Measurements from ENCODE around the gene HOXB3.

The HOXB3 gene

DNA sequence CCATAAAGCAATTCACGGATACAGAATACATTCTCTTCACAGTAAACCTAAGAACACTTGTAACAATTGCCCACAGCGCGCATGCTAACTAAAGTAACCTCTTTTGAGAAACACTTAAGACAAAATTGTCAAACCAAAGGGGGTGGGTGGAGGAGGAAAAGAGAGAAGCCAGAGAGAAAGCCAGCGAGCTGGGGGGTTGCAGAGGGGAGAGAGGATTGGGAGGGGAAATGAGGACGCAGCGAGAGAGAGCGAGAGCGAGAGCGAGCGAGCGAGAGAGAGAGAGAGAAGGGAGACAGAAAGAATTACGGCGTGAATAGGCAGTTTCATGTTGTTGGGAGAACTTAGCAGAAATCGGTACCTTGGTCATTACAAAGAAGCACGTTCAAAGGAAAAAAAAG, 22.4 kb upstream of the HOXB3 start:
- DNase-seq: peak; percentile 78

DNA sequence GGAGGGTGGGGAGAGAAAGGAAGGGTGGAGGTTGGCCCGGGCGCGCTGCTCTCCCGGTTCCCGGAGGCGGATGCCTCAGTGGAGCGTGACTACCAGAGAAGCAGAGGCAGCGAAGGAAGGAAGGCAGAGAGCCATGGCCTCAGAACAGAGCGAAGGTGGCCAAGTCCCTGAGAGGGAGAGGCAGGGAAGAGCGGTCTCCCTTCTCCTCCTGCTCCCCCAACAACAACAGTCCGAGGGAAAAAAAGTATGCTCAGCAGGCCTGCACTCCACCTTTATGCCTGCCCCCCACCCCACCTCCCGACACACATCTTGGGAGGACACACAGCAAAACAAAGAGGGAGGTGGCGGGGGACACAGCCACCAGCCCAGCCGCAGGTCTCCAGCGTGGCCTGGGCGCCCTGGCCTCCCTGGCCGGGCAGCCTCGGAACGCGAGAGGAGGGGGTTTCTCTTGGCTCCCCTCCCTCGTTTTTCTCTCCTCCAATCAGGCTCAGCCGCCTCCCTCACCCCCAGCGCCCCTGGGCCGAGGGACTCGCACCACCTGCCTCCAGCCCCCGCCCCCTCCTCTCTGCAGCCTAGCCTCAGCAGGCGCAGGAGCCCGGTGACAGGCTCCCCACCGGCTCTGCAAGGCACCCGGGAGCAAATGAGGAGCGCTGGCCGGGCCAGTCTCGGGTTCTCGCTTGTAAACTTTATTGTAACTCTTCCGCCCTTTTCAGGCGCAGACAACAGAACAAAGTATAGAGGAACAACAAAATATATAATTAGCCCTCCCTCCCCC, 21.8 kb upstream of the HOXB3 start:
- no peak for DNase-seq

DNA sequence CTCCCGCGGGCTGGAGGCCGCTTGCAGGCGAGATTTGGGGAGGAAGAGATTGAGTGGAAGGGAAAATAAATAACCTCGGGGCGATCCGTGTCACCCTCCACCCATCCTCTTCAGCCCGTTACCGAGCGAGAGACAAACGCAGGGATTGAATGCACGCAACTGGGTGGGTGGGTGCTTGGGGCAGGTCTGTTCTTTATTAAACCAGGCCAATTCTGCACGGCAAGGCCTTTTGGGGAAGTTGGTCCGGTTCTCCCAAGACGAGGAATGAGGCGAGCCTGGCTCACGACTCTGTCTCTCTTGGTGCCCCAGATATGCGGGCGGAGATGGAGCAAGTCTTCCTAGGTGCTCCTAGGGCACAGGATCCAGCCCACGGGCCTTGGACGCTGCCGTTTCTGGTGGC, 21.2 kb upstream of the HOXB3 start:
- DNase-seq: no peak

DNA sequence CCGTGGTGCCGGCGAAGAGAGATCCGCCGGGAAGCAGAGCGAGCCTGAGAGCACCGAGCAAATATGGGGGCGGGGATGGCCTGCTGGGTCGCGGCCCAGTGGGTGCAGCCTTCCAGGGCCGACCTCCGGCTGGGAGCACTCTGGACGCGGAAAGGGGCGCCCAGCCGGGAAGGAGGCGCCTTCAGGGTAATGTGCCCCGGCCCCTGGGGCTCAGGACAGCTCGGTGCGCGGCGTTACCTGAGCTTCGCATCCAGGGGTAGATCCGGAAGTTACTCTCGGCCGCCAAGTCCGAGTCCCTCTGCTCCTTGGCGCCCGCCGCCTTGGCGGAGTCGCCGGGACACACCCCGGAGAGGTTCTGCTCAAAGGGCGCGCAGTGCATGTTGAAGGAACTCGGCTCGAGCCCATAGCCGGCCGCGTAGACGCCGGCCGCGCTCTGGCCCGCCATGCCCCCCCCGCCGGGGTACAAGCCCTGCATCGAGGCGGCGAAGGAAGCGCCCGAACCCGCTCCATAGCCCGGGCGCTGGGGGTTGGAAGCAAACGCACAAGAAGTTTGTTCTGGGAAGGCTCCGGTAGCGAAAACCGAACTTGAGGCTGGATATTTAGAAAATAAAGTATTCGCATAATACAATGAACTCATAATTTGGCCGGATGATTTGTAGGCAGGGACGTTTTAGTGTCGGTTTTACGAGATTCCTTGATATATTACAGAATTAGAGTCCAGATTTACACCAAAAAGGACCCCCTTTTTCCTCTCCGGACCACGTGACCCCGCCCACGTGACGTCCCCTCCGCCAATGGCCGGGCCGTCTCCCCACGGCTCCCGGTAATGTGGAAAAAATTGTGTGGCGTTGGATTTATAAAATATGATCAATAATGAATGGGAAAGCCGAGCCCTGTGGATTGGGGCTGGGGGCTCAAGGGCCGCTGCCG, 20.5 kb upstream of the HOXB3 start, which contains the start of gene HOXB7:
HOXB7 (minus strand) TSS at position 736 of the 930 bp plus-strand sequence; CDS start at position 637, 99 bp downstream.
- peak; percentile 80 for DNase-seq

DNA sequence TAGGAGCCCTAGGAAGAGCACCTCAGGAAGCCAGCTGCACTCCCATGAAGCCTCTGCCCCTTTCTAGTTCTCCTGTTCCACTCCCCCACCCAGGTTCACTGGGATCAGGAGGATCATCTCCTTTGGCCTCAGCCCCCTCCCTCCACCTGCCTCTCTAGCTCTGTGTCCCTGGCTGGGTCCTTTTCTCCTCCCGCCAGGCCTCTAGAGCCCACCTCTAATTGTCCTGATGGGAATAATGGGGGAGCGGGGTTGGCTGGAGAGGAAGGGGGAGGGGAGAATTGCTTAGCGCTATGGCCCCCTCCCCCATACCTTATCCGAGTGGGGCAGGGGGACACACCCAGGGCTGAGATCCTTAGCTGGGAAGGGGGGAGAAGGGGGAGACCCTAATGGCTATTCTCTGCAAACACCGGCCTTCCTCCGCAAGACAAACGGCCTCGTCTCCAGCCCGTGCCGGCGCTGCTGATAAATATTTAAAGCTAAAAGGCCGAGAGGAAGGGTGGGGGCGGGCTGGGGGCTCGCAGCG, 19.8 kb upstream of the HOXB3 start:
- no peak for DNase-seq

DNA sequence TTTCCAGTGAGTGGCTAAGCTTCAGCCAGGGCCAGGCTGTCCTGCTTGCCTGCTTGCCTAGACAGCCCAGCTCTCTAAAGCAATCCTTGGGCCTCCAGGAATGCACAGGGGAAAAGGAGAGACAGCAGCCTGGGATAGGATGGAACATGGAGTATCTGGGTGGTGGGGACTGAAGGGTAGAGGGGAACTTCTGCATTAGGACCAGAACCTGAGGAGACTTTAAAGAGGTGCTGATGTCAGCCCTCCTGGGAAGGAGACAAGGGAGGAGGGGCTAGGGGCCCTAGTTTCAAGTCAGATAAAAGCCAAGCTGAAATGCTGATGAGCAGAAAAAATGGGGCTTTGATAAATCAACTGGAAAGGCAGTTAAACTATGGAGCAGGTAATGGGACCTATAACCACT, 19.0 kb upstream of the HOXB3 start:
- DNase-seq: no peak

DNA sequence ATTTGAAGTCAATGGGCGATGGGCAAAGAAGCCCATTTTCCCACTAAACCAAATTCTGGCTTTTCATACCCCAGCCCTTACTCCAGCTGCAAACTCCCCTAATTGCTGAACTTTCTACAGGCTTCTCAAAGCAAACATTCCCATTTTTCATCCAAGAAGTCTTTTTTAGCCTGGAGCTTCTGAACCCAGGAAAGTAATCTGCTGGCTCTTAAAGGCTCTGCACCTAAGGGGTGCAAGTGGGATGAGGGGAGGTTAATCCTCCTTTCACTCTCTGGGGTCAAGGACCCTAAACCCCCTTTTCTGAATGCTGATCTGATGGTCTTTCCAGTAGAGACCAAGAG, 18.4 kb upstream of the HOXB3 start:
- DNase-seq: no peak

DNA sequence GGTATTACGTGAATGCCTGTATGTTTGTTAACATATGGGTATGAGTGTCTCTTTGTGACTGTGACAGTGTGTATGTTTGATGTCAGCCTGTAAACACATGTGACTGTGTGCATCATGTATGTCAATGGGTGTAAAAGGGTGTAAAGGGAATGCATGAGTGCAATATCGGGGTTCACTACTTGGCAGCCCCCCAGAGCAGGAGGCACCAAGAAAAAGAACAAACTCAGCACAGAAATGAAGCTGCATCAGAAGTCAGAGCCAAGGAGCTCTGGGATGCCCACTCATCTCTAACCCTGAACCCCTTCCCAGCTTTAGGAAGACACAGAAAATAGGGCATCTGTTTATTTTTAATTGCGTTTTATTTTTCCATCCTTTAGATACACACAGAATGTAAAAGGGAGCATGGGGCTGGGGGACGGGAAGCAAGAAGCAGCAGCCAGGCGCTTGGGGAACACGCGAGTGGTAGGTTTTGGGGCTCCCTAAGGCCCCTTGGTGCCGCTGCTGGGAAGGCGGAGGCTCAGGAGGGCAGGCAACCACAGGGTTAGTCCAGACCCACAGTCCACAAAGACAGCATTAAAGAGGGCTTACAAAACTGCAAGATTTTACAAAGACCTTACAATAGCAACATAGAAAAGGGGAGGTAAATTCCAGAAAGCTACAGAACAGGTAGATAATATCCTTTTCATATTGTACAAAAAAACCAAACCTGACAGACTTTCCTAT, 17.0 kb upstream of the HOXB3 start:
- no peak for DNase-seq

DNA sequence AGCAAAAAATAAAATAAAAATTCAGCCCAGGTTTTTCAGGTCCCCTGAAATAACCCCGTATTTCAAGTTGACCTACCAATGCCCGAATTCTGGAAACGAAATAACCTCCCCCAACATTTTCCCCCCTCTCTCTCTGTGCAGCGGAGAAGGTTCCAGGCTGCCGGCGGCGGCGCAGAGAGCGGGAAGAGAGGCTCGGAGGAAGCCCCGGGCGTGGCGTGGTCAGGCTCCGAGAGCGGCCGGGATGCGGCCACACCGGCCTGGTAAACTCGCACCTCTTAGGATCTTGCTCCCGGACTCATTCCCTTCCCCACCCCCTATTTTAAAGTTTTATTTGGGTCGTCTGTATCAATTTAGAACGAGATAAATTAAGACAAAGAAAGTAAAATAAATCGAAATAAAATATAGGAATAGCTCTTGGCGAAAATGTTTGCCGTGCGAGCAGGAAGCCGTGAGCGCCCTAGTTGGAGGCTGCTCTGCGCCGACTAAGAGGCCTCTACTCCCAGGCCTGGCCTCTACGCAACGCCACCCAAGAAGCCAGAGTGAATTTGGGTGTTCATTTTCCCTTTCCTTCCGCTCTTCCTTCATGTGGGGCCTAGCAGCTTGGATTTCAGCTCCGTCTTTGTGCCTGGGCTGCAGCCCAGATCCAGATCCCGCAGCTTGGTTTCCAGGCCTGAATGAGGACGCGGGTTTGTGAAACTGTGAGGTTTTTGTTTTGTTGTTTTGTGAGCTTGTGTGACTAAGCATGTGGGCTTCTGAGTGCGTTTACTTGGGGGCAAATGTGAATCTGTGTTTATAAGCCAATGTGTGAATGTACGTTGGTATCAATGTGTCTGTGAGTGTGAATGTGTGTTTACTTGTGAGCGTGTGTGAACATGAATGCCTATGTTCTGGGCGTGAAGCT, 16.2 kb upstream of the HOXB3 start:
- no peak for DNase-seq

DNA sequence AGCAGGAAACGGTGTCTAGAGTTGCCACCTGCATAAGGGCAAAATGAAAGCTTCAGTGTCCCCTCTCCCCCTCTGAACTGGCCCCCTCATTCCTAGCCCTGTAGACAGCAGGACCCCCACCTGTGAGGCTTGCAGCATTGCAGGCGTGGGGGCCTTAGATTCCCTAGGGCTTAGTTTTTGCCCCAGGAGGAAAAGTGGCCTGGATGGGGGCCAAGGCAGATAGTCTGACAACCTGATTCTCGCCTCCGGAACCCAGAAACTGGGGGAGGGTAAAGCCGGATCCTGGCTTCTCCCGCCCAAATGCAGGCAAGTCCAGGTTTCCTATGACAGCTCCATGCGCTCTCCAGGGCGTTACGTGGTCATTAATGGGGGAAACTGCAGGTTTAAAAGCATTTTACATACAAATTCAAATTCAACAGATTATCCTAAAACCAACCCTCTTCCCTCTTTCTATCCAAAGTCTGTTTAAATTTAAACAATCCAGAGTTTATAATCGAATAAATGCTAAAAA, 15.4 kb upstream of the HOXB3 start:
- DNase-seq: no peak

DNA sequence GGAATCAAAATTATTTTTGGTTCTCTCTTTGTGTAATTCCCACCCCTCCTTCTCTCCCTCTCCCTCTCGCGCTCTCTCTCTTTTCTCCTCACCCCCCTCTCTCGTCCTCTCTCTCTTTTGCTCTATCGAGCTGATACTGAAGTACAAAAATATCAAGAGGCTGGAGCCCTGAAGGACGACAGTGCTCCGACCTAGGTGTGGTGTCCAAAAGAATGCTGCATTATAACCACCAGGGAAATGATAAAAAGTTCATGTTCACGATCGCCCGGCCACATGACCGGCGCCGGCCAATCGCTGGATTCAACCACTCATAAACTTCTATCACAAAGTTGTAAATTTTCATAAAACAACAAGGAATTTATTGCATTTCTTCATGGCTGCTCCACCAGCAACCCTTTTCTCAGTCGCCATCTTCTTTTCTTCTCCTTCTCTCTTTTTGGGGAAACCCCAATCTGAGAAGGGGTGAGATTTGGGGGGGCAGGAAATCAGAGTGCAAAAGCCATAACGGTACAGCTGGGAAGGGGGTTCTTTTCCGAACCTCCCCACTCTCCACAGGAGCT, 14.8 kb upstream of the HOXB3 start, which contains the start of gene HOXB6:
HOXB6 (minus strand) TSS at position 217 of the 560 bp plus-strand sequence. CDS start 6,836 bp downstream, outside the sequence.
- peak; percentile 85 for DNase-seq

DNA sequence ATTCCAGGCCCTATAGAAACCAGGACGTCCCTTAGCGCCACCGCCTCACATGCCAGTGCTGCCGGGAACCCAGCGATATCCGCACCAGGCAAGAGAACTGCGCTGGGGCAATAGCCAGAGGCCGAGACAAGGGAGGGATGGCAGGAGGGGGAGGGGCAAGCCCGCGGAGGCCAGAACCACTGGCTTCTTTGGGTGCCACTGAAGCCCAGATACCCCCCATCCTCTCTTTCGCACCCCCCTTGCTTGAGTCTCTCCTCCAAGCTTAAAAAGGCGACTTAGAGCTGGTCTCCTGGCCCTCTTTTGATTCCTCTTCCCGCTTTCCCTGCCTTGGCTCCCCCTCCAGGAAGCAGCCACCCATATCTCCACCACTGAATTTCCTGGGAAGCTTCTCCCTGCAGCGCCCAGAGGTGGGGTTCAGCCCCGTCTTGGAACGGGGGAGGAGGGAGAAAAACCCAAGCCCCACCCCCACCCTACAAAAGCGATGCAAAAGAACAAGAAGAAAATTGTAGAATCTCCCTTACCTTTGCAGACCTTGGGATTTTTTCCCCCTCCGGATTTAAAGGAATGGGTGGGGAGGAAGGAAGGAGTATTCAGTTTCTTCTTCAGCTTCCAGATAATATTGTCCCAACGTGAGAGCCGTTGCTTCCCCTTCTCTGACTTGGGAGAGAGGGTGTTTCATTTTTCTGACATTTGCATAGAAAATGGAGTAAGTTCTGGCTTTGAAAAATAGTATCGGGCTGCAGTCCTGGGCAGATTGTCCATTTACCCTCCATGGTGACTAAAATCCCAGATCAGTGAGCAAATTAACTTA, 14.1 kb upstream of the HOXB3 start:
- no peak for DNase-seq

DNA sequence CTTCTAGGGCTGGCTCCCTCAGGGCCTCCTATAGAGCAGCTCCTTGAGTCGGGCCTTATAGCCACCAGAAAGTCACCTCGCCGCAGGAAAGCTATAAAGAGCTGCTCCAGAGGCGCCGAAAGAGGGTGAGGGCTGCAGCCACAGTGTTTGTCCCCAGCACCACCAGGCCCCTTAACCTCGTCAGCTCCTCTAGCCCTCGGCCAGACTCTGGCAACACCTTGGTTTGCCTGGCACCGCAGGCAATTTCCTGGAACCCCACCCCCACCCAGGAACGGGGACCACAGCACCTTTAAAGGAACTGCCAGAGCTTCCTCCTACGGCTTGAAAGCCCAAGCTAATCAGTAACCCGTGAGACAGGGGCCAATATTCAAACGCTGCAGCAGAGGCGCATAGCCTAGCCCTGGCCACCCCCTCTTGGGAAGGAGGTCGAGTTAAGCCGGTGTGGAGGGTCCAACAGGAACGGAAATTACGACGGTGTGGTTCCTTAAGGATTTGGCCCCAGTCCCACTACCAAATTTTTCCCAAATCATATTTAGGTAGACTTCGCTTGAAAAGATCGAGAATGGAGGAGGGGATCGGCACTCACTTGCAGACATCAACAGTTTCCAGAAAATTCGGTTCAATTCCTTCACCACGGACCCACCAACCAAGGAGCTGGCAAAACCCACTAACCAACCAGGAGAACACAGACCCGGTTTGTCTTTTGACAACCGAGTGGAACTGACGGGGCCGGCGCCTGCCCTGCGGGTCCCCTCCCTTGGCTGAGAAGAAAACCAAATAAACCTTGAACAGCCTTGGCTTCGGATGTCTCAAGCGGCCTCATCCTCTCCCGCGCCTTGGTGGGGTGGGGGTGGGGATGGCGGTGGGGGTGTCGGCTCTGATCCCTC, 11.7 kb upstream of the HOXB3 start:
- no peak for DNase-seq

DNA sequence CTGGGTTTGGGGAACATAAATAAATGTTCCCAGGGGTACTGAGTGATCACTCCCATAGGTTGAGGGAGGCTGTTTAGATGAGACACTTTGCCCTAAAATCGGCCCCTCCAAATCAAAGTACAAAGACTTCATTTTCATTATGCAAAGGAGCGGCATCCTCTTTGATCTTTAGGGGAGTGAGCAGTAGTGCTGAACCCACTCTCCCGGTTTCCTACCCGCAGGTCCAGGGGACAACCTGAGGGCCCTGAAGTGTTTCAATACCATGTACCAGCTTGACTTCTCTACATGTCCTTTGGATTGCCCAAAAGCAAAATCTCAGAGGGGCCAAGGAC, 11.1 kb upstream of the HOXB3 start:
- no peak for DNase-seq

DNA sequence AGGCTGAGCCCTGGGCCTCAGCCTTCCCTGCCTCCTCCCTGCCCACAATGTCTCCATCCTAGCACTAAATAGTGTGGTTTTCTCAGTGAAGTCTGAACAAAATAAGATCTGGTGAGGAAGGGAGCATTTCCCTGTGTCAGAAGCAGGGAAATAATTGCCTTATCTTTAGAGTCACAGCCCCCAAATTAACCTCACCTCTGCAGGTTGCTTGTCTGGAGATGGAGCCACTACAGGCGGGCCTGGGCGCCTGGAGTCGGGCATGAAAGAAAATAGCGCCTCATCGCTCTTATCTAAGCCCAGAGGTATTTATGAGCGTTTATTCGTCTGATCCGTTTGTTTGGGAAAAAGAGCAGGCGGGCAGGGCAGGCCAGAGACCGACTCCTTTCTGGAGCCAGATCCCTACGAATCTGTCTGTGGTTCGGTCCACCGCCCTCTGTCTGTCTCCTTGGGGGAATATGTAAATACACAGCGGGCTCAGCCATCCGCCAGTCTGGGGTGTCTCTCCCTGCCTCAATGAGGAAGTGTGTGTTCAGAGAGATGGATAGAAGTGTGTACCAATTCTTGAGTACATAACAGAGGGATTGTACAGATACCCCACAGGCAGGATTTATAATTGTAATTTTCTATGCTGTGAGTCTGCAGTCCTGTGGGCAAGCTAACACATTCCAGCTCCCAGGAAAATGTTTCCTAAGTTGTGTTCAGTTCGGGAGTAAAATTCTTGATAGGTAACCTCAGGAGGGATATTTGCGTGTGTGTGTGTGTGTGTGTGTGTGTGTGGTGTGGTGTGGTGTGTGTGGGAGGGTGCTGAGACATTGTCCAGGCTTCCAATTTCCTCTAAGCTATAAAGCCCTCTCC, 10.4 kb upstream of the HOXB3 start:
- no peak for DNase-seq

DNA sequence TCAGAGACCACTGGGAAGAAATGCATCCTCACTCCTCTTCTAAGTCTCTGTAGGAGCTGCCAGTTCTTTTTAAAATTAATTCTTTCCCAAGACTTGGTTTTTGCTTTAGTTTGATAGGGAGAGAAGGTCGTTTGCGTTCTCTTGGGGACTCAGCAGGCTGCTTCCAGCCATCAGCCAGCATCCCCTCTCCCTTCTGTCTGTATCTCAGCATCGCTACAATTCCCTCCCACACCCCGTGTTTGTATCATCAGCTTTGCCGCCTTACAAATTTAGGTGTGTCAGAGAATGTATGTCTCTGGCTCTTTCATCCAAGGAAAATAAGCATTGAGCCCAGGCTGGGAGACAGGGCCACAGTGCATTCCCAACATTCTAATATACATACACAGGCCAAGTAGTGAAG, 9.3 kb upstream of the HOXB3 start:
- no peak for DNase-seq

DNA sequence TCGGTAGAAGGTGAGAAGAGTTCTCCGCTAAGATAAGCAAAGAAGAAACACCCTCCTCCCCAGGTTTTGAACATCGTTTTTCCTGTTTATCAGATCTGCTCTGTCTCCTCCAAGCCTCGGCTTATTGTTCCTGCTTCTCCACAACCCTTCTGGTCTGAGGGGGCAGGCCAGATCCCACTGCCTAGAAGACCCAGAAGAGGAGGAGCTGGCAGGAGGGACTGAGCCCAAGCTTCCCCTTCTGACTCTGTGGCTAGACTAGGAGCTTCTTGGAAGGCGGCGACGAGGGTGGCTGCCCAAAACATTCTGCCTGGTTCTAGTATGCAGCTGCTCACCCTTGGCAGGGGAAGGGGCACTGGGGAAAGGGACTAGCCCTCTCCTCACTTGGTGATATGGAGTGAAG, 8.7 kb upstream of the HOXB3 start:
- no peak for DNase-seq
